HepG2 (cell line): ENCODE data around the gene EARS2. TPM values are rescaled to one million over a fixed set of nuclear protein-coding genes. Genes with fewer than 3 reads are reported as not detected.

Source experiments
- ATRX ChIP-seq: sonication (generic); formaldehyde crosslinking; IDR thresholded peaks from 2 replicates; pipeline ENCODE4 v1.4.0; 2020; ENCODE audit warnings: missing genetic modification reagents, borderline replicate concordance
- BHLHE40 ChIP-seq: IDR thresholded peaks from 2 replicates; pipeline ENCODE4 v1.6.1; 2011; ENCODE audit warnings: low read length, improper control_type of control experiment
- GABPB1 ChIP-seq: IDR thresholded peaks from 2 replicates; pipeline ENCODE4 v1.6.1; 2016; ENCODE audit warnings: mild to moderate bottlenecking, missing genetic modification reagents, moderate library complexity, missing compliant biosample characterization
- NCOA5 ChIP-seq: sonication (generic); formaldehyde crosslinking; IDR thresholded peaks from 2 replicates; pipeline ENCODE4 v1.4.0; 2020; ENCODE audit warnings: missing genetic modification reagents
- SSRP1 ChIP-seq: IDR thresholded peaks from 2 replicates; pipeline ENCODE4 v1.6.1; 2016; ENCODE audit warnings: control low read depth
- TEAD3 ChIP-seq: optimal IDR thresholded peaks from 2 replicates; pipeline ENCODE3; 2016; ENCODE audit warnings: borderline replicate concordance
- ZFP36L2 ChIP-seq: sonication (generic); formaldehyde crosslinking; IDR thresholded peaks from 2 replicates; pipeline ENCODE4 v1.4.0; 2020; ENCODE audit warnings: missing genetic modification reagents
- ZNF451 ChIP-seq: sonication (generic); formaldehyde crosslinking; IDR thresholded peaks from 2 replicates; pipeline ENCODE4 v1.5.0; 2020; ENCODE audit warnings: mild to moderate bottlenecking, missing genetic modification reagents
- ZNF790 ChIP-seq: sonication (generic); formaldehyde crosslinking; IDR thresholded peaks from 2 replicates; pipeline ENCODE4 v1.8.0; 2022; ENCODE audit warnings: missing genetic modification reagents, mild to moderate bottlenecking, borderline replicate concordance
- ZNF841 ChIP-seq: sonication (generic); formaldehyde crosslinking; IDR thresholded peaks from 2 replicates; pipeline ENCODE4 v1.8.1; 2023; ENCODE audit warnings: missing genetic modification reagents, borderline replicate concordance
- ZSCAN21 ChIP-seq: sonication (generic); formaldehyde crosslinking; IDR thresholded peaks from 2 replicates; pipeline ENCODE4 v1.8.0; 2022; ENCODE audit warnings: mild to moderate bottlenecking, missing genetic modification reagents, moderate library complexity, borderline replicate concordance
- polyA plus RNA-seq, 8 experiments: library from polyadenylated mRNA; depleted of rRNA in 3 of 8; stranded (reverse) in 7 of 8; unstranded in 1 of 8; fragments of >200 nt; fragmentation: Illumina TruSeq in 4 of 8; extraction: Trizol in 4 of 8; gene quantifications; 2 replicates each; pipeline versions ENCODE4 v1.2.1 to v1.2.3, GENCODE V29; 2011 to 2016; ENCODE audit warnings: low read depth in 4 of 8, missing spikeins in 1 of 8, mixed read lengths in 1 of 8; ENCODE audit not compliant: insufficient read depth in 1 of 8
- total RNA-seq, 5 experiments: library from RNA; depleted of rRNA; stranded (reverse); fragments of >200 nt; fragmentation: Illumina TruSeq; extraction: Trizol; gene quantifications; 2 replicates each; pipeline ENCODE4 v1.2.3, GENCODE V29; 2016; ENCODE audit warnings: low read depth in 1 of 5
- TF ChIP-seq, protein P1 (sequence below): fragments of 450-650 bp; IDR thresholded peaks from 2 replicates; pipeline ENCODE4 v1.6.1; 2016
- TF ChIP-seq, protein P2 (sequence below): sonication (generic); formaldehyde crosslinking; IDR thresholded peaks from 2 replicates; pipeline ENCODE4 v1.4.0; 2020; ENCODE audit warnings: mild to moderate bottlenecking, missing genetic modification reagents
- TF ChIP-seq, protein P3 (sequence below): sonication (generic); formaldehyde crosslinking; IDR thresholded peaks from 2 replicates; pipeline ENCODE4 v1.4.0; 2020; ENCODE audit warnings: missing genetic modification reagents
- TF ChIP-seq, protein P4 (sequence below): sonication (generic); formaldehyde crosslinking; IDR thresholded peaks from 2 replicates; pipeline ENCODE4 v1.5.1; 2020; ENCODE audit warnings: missing genetic modification reagents, mild to moderate bottlenecking, borderline replicate concordance
- TF ChIP-seq, protein P5 (sequence below): IDR thresholded peaks from 2 replicates; pipeline ENCODE4 v1.6.1; 2016

The EARS2 gene
- total and polyA plus RNA-seq, 2 of the 13 experiments (the other 11 are each of a cell fraction or from before 2014, with no cell fraction given) = 49.4 to 80.4 TPM

DNA sequence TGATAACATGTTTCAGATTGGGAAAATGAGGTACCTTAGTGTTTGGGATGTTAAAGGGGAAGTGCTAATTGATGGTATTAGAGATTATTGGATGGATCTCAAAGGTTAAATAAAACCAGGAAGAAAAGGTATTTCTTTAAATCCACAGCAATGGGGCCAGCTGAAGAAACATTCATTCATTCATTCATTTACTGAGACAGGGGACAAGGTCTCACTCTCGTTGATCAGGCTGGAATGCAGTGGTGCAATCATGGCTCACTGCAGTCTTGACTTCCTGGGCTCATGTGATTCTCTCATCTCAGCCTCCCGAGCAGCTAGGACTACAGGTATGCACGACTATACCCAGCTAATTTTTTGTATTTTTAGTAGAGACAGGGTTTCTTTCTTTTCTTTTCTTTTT is 19.8 kb downstream of the EARS2 start (continued):
- TF ChIP-seq, protein P1, sequence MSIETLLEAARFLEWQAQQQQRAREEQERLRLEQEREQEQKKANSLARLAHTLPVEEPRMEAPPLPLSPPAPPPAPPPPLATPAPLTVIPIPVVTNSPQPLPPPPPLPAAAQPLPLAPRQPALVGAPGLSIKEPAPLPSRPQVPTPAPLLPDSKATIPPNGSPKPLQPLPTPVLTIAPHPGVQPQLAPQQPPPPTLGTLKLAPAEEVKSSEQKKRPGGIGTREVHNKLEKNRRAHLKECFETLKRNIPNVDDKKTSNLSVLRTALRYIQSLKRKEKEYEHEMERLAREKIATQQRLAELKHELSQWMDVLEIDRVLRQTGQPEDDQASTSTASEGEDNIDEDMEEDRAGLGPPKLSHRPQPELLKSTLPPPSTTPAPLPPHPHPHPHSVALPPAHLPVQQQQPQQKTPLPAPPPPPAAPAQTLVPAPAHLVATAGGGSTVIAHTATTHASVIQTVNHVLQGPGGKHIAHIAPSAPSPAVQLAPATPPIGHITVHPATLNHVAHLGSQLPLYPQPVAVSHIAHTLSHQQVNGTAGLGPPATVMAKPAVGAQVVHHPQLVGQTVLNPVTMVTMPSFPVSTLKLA = no peak; the same call in 1 of the 2 replicates
- TF ChIP-seq, protein P2, sequence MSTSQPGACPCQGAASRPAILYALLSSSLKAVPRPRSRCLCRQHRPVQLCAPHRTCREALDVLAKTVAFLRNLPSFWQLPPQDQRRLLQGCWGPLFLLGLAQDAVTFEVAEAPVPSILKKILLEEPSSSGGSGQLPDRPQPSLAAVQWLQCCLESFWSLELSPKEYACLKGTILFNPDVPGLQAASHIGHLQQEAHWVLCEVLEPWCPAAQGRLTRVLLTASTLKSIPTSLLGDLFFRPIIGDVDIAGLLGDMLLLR = no peak
- TF ChIP-seq ATRX (CRISPR knock-in tag) (no peak), ZSCAN21 (no peak), BHLHE40 (no peak), NCOA5 (CRISPR knock-in tag) (no peak), TEAD3 (CRISPR knock-in tag) (peak; percentile 99), ZNF451 (CRISPR knock-in tag) (no peak), SSRP1 (CRISPR knock-in tag) (no peak), ZNF841 (CRISPR knock-in tag) (no peak), ZNF790 (no peak), ZFP36L2 (CRISPR knock-in tag) (no peak), GABPB1 (CRISPR knock-in tag) (peak; percentile 64)
- TF ChIP-seq, protein P3, sequence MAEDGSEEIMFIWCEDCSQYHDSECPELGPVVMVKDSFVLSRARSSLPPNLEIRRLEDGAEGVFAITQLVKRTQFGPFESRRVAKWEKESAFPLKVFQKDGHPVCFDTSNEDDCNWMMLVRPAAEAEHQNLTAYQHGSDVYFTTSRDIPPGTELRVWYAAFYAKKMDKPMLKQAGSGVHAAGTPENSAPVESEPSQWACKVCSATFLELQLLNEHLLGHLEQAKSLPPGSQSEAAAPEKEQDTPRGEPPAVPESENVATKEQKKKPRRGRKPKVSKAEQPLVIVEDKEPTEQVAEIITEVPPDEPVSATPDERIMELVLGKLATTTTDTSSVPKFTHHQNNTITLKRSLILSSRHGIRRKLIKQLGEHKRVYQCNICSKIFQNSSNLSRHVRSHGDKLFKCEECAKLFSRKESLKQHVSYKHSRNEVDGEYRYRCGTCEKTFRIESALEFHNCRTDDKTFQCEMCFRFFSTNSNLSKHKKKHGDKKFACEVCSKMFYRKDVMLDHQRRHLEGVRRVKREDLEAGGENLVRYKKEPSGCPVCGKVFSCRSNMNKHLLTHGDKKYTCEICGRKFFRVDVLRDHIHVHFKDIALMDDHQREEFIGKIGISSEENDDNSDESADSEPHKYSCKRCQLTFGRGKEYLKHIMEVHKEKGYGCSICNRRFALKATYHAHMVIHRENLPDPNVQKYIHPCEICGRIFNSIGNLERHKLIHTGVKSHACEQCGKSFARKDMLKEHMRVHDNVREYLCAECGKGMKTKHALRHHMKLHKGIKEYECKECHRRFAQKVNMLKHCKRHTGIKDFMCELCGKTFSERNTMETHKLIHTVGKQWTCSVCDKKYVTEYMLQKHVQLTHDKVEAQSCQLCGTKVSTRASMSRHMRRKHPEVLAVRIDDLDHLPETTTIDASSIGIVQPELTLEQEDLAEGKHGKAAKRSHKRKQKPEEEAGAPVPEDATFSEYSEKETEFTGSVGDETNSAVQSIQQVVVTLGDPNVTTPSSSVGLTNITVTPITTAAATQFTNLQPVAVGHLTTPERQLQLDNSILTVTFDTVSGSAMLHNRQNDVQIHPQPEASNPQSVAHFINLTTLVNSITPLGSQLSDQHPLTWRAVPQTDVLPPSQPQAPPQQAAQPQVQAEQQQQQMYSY (CRISPR knock-in tag) = no peak
- TF ChIP-seq, protein P4, sequence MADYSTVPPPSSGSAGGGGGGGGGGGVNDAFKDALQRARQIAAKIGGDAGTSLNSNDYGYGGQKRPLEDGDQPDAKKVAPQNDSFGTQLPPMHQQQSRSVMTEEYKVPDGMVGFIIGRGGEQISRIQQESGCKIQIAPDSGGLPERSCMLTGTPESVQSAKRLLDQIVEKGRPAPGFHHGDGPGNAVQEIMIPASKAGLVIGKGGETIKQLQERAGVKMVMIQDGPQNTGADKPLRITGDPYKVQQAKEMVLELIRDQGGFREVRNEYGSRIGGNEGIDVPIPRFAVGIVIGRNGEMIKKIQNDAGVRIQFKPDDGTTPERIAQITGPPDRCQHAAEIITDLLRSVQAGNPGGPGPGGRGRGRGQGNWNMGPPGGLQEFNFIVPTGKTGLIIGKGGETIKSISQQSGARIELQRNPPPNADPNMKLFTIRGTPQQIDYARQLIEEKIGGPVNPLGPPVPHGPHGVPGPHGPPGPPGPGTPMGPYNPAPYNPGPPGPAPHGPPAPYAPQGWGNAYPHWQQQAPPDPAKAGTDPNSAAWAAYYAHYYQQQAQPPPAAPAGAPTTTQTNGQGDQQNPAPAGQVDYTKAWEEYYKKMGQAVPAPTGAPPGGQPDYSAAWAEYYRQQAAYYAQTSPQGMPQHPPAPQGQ = no peak
- TF ChIP-seq, protein P5, sequence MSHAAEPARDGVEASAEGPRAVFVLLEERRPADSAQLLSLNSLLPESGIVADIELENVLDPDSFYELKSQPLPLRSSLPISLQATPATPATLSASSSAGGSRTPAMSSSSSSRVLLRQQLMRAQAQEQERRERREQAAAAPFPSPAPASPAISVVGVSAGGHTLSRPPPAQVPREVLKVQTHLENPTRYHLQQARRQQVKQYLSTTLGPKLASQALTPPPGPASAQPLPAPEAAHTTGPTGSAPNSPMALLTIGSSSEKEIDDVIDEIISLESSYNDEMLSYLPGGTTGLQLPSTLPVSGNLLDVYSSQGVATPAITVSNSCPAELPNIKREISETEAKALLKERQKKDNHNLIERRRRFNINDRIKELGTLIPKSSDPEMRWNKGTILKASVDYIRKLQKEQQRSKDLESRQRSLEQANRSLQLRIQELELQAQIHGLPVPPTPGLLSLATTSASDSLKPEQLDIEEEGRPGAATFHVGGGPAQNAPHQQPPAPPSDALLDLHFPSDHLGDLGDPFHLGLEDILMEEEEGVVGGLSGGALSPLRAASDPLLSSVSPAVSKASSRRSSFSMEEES = peak; percentile 82
